ENCODE measurements around the gene STRAP.
A peak's percentile ranks its signal among the peaks of the same experiment; 100 is the strongest.

GRCh38 chr12:15910864-15911721, 28.9 kb downstream of the STRAP start, which contains the start of gene DERA:
- TF ChIP-seq, protein P1, sequence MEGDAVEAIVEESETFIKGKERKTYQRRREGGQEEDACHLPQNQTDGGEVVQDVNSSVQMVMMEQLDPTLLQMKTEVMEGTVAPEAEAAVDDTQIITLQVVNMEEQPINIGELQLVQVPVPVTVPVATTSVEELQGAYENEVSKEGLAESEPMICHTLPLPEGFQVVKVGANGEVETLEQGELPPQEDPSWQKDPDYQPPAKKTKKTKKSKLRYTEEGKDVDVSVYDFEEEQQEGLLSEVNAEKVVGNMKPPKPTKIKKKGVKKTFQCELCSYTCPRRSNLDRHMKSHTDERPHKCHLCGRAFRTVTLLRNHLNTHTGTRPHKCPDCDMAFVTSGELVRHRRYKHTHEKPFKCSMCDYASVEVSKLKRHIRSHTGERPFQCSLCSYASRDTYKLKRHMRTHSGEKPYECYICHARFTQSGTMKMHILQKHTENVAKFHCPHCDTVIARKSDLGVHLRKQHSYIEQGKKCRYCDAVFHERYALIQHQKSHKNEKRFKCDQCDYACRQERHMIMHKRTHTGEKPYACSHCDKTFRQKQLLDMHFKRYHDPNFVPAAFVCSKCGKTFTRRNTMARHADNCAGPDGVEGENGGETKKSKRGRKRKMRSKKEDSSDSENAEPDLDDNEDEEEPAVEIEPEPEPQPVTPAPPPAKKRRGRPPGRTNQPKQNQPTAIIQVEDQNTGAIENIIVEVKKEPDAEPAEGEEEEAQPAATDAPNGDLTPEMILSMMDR (IDR thresholded peaks at IDR 0.05) = peak in 3 of 6 experiments; percentile 6 to 20 (median 19)
- TF ChIP-seq POLR2A (IDR thresholded peaks at IDR 0.05) = peak; percentile 82 to 85

All from adrenal gland (tissue), 5 donors.